Activated naive CD8-positive, alpha-beta T cell treated with anti-CD3 and anti-CD28 coated beads for 36 hours (primary cell): ENCODE results near the gene FARSA. TPM values are rescaled to one million over a fixed set of nuclear protein-coding genes. Genes with fewer than 3 reads are reported as not detected.

ENCODE experiments used
- DNase-seq: peaks from one replicate; pipeline ENCODE4 v3.0.0; 2021
- H3K27ac Mint-ChIP-seq: one replicate; pipeline ENCODE4 v1.8.0; 2022; ENCODE audit warnings: mild to moderate bottlenecking, moderate library complexity, mixed read lengths
- H3K27me3 Mint-ChIP-seq: one replicate; pipeline ENCODE4 v1.8.0; 2022; ENCODE audit warnings: mild to moderate bottlenecking, mixed read lengths
- H3K36me3 Mint-ChIP-seq: one replicate; pipeline ENCODE4 v1.8.0; 2021; ENCODE audit warnings: mild to moderate bottlenecking, mixed read lengths
- H3K4me1 Mint-ChIP-seq: one replicate; pipeline ENCODE4 v1.8.0; 2021; ENCODE audit warnings: mixed read lengths
- H3K4me3 Mint-ChIP-seq: one replicate; pipeline ENCODE4 v1.8.0; 2022; ENCODE audit warnings: mild to moderate bottlenecking, moderate library complexity, mixed read lengths
- H3K9me3 Mint-ChIP-seq: one replicate; pipeline ENCODE4 v1.8.0; 2022; ENCODE audit warnings: mixed read lengths
- total RNA-seq, 2 experiments: library from RNA; stranded (reverse); gene quantifications; one replicate each; pipeline ENCODE4 v1.2.3, GENCODE V29; 2021

FARSA gene
- total RNA-seq, 2 experiments from 2014 or later, result 166 to 167 TPM

DNA sequence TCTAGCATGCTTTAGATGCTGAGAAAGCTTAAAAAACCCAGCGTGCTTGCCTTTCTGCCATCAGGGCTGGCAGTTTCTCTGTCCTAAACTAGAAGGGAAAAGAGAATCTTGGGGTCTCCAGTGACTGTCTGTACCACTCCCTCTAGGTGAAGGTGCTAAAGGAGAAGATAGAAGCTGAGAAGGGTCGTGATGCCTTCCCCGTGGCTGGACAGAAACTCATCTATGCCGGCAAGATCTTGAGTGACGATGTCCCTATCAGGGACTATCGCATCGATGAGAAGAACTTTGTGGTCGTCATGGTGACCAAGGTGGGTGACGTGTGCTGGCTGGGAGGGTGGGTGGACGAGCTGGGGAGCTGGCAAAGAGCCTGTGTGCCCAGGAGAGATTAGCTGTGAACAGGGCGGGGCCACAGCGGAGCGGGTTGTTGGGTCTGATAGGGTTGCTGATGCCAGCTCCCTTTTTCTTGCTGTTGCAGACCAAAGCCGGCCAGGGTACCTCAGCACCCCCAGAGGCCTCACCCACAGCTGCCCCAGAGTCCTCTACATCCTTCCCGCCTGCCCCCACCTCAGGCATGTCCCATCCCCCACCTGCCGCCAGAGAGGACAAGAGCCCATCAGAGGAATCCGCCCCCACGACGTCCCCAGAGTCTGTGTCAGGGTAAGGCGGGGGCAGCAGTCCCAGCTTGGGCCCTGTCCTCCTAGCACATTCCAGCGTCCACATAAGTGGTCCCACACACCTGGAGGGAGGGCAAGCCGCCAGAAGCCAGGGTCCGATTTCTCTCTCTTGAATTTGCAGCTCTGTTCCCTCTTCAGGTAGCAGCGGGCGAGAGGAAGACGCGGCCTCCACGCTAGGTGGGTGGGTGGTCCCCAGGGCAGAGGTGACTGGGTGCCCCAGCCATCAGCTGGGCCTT is 14.4 kb upstream of the FARSA start:
- no peak for DNase-seq
- Mint-ChIP-seq H3K27me3 (peaks cover 3% of the 10 kb centered on the region), H3K9me3 (peaks cover 1% of the 10 kb centered on the region), H3K4me3 (peak overlapping the region; percentile 51), H3K4me1 (peaks cover 42% of the 10 kb centered on the region), H3K36me3 (peaks cover 65% of the 10 kb centered on the region), H3K27ac (peak overlapping the region; percentile 73)

DNA sequence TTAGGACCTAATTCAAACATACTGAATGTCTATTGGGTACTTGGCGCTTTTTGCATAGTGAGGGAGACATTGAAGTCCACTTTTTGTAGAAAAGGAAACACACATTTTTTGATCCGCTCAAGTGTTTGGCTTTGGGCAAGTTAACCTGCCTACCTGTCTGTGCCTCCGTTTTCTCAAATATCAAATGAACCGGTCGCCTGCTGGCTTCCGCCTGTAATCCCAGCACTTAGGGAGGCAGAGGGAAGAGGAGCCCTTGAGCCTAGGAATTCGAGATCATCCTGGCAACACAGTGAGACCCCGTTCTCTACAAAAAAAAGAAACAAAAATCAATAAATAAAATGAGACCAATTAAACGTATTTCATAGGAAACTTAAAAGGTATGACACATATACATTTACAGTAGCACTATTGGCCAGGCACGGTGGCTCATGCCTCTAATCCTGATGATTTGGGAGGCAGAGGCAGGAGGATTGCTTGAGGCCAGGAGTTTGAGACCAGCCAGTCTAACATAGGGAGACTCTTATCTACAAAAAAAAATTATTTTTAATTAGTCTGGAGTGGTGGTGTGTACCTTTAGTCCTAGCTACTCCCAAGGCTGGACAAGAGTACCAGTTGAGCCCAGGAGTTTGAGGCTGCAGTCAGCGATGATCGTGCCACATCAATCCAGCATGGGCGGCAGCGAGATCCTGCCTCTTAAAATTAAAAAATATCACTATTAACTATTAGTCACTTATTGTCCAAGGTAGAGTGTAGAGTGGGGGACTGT is 13.4 kb upstream of the FARSA start:
- Mint-ChIP-seq H3K9me3 (peaks cover 1% of the 10 kb centered on the region), H3K36me3 (peaks cover 69% of the 10 kb centered on the region), H3K27ac (peak overlapping the region; percentile 92), H3K27me3 (peaks cover 3% of the 10 kb centered on the region), H3K4me3 (peak overlapping the region; percentile 88), H3K4me1 (peaks cover 50% of the 10 kb centered on the region)
- no peak for DNase-seq

DNA sequence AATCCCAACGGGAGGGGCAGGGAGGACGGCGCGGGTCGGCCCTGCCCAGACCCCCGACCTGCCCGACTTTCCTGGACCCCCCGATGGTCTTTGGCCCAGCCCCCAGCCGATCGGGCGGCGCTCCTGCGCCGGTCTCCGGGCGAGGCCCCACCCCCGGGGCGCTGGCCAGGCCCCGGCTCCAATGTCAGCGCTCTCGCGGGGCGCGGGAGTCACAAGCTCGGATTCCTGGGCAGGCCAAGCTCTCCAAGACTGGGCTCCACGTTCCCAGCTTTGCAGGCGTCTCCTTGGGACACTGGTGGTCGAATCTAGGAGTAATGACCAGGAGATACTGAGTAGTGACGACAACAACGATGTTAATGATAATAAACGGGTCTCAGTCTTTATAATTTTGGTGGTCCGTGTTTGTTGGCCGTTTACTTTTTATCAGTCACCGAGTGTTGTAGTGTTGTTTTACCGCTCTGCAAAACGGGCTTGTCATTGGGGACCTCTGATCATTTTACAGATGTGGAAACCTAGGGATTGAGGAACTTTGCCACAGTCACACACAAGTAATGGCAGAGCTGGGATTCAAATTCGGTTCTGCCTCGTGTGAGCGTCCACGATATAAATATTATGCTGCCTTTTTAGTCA is 12.7 kb upstream of the FARSA start:
- peaks cover 51% of the 10 kb centered on the region for H3K4me1 Mint-ChIP-seq
- peak overlapping the region; percentile 88 for H3K4me3 Mint-ChIP-seq
- H3K27ac Mint-ChIP-seq, result peak overlapping the region; percentile 92
- H3K27me3 Mint-ChIP-seq, result peaks cover 3% of the 10 kb centered on the region
- peaks cover 69% of the 10 kb centered on the region for H3K36me3 Mint-ChIP-seq
- H3K9me3 Mint-ChIP-seq, result peaks cover 1% of the 10 kb centered on the region
- peak; percentile 71 for DNase-seq

DNA sequence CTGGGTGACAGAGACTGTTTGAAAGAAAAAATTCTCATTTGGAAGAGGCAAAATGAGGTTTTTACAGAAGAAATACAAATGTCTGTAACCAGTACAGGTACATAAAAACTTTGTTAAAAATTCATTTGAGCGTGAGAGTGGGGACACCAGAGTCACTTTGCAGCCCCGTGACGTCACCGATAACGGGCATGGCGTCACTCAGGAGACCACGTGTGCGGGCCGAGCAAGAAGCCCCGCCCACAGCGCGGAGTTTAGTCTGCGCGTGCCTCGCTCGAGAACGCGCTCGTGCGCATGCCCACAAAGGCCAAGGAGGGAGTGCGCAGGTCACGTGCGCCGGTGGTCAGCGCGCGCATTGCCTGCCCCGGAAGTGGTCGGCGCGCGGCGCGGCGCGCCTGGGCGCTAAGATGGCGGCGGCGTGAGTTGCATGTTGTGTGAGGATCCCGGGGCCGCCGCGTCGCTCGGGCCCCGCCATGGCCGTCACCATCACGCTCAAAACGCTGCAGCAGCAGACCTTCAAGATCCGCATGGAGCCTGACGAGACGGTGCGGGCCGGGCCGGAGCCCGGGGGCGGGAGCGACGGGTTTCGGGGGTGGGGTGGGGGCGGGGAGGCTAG is 12.1 kb upstream of the FARSA start, which contains the start of gene RAD23A:
Gene RAD23A (plus strand): TSS at position 384 of the 613 bp plus-strand sequence. CDS start 87 bp downstream, at position 471.
- H3K36me3 Mint-ChIP-seq, result peaks cover 71% of the 10 kb centered on the region
- peak; percentile 99 for DNase-seq
- H3K27ac Mint-ChIP-seq, result peak within 1 kb of the TSS; percentile 97
- peaks cover 55% of the 10 kb centered on the region for H3K4me1 Mint-ChIP-seq
- peaks cover 1% of the 10 kb centered on the region for H3K9me3 Mint-ChIP-seq
- peaks cover 3% of the 10 kb centered on the region for H3K27me3 Mint-ChIP-seq
- H3K4me3 Mint-ChIP-seq, result peak within 1 kb of the TSS; percentile 88

- H3K4me1 Mint-ChIP-seq, result peaks cover 67% of the 10 kb centered on the region
- peaks cover 3% of the 10 kb centered on the region for H3K27me3 Mint-ChIP-seq
- H3K27ac Mint-ChIP-seq, result peak overlapping the region; percentile 70
- peaks cover 79% of the 10 kb centered on the region for H3K36me3 Mint-ChIP-seq
- peak overlapping the region; percentile 68 for H3K4me3 Mint-ChIP-seq
- no peak for DNase-seq
- H3K9me3 Mint-ChIP-seq, result peaks cover 1% of the 10 kb centered on the region
Observed at GRCh38 chr19:12944104-12944674, 10.7 kb upstream of the FARSA start.

DNA sequence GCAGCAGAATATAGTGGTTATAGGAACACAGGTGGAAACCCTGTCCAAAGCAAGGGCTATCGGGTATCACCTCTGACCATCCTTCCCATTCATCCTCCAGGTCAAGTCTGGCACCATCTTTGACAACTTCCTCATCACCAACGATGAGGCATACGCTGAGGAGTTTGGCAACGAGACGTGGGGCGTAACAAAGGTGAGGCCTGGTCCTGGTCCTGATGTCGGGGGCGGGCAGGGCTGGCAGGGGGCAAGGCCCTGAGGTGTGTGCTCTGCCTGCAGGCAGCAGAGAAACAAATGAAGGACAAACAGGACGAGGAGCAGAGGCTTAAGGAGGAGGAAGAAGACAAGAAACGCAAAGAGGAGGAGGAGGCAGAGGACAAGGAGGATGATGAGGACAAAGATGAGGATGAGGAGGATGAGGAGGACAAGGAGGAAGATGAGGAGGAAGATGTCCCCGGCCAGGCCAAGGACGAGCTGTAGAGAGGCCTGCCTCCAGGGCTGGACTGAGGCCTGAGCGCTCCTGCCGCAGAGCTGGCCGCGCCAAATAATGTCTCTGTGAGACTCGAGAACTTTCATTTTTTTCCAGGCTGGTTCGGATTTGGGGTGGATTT is 10.0 kb upstream of the FARSA start:
- Mint-ChIP-seq H3K27ac (peak overlapping the region; percentile 81), H3K4me3 (peak overlapping the region; percentile 4), H3K27me3 (peaks cover 3% of the 10 kb centered on the region)

GRCh38 chr19:12940897-12941296 is 7.4 kb upstream of the FARSA start:
- Mint-ChIP-seq H3K4me3 (peak overlapping the region; percentile 99), H3K27me3 (peaks cover 3% of the 10 kb centered on the region), H3K4me1 (peaks cover 67% of the 10 kb centered on the region), H3K27ac (peak overlapping the region; percentile 92), H3K36me3 (peaks cover 70% of the 10 kb centered on the region), H3K9me3 (peaks cover 1% of the 10 kb centered on the region)
- no peak for DNase-seq

More for the DNA sequence above, 10.0 kb upstream of the FARSA start:
- peaks cover 66% of the 10 kb centered on the region for H3K4me1 Mint-ChIP-seq
- peaks cover 84% of the 10 kb centered on the region for H3K36me3 Mint-ChIP-seq
- peaks cover 1% of the 10 kb centered on the region for H3K9me3 Mint-ChIP-seq
- no peak for DNase-seq

DNA sequence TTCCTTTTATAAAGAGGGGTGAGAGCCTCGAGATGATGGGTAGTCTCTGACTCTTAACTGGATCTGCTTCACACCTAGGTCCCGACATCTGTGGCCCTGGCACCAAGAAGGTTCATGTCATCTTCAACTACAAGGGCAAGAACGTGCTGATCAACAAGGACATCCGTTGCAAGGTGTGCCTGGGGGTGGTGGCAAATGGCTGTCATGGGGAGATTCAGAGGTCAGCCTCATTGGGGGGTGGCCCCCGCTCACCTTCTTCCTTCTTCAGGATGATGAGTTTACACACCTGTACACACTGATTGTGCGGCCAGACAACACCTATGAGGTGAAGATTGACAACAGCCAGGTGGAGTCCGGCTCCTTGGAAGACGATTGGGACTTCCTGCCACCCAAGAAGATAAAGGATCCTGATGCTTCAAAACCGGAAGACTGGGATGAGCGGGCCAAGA is 6.5 kb upstream of the FARSA start:
- no peak for DNase-seq
- Mint-ChIP-seq H3K4me1 (peaks cover 61% of the 10 kb centered on the region), H3K27ac (peak overlapping the region; percentile 92), H3K4me3 (peak overlapping the region; percentile 99), H3K36me3 (peaks cover 61% of the 10 kb centered on the region), H3K9me3 (peaks cover 1% of the 10 kb centered on the region), H3K27me3 (no peaks in the 10 kb centered on the region)

GRCh38 chr19:12938779-12939601 is 5.5 kb upstream of the FARSA start:
- peak overlapping the region; percentile 92 for H3K27ac Mint-ChIP-seq
- peaks cover 1% of the 10 kb centered on the region for H3K9me3 Mint-ChIP-seq
- no peaks in the 10 kb centered on the region for H3K27me3 Mint-ChIP-seq
- H3K4me1 Mint-ChIP-seq, result peaks cover 54% of the 10 kb centered on the region
- peak overlapping the region; percentile 99 for H3K4me3 Mint-ChIP-seq
- H3K36me3 Mint-ChIP-seq, result peaks cover 53% of the 10 kb centered on the region
- DNase-seq, result peak; percentile 44

GRCh38 chr19:12937927-12938778 is 4.6 kb upstream of the FARSA start, which contains the start of gene CALR:
Gene CALR (plus strand): TSS chr19:12938609. CDS start chr19:12938680, 71 bp downstream.
- Mint-ChIP-seq H3K4me1 (peaks cover 49% of the 10 kb centered on the region), H3K9me3 (no peaks in the 10 kb centered on the region), H3K27me3 (no peaks in the 10 kb centered on the region), H3K4me3 (peak within 1 kb of the TSS; percentile 99), H3K36me3 (peaks cover 46% of the 10 kb centered on the region), H3K27ac (peak within 1 kb of the TSS; percentile 92)
- peak; percentile 98 for DNase-seq

GRCh38 chr19:12937093-12937926 is 3.8 kb upstream of the FARSA start:
- H3K27ac Mint-ChIP-seq, result peak overlapping the region; percentile 92
- H3K4me3 Mint-ChIP-seq, result peak overlapping the region; percentile 99
- DNase-seq, result no peak
- H3K36me3 Mint-ChIP-seq, result peaks cover 46% of the 10 kb centered on the region
- peaks cover 47% of the 10 kb centered on the region for H3K4me1 Mint-ChIP-seq
- no peaks in the 10 kb centered on the region for H3K9me3 Mint-ChIP-seq
- H3K27me3 Mint-ChIP-seq, result no peaks in the 10 kb centered on the region

DNA sequence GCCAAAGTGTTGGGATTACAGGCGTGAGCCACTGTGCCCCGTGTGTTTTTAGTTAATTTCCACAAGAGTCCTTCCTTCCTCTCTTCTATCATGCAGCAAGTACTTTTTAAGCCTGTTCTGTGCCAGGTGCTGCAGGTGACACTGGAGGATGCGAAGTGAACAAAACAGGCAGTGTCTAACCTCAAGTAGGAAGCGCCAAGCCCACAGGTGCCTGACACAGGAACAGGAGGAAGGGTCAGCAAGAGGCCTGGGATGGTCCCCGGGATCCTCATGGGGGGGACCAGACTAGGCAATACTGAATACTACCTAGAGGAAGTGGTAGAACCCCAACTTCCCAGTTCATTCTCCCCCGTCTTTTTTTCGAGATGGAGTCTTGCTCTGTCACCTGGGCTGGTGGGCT is 3.1 kb upstream of the FARSA start:
- H3K4me3 Mint-ChIP-seq, result peak overlapping the region; percentile 23
- peaks cover 46% of the 10 kb centered on the region for H3K4me1 Mint-ChIP-seq
- peaks cover 44% of the 10 kb centered on the region for H3K36me3 Mint-ChIP-seq
- H3K9me3 Mint-ChIP-seq, result no peaks in the 10 kb centered on the region
- no peak for DNase-seq
- H3K27ac Mint-ChIP-seq, result peak overlapping the region; percentile 40
- no peaks in the 10 kb centered on the region for H3K27me3 Mint-ChIP-seq
